NCI-H187 (cell line): ENCODE measurements around the gene MAN2A1.

Experiments used
- DNase-seq, 2 experiments: peaks; one replicate each; lab custom pipeline; 2025; lab: John Stamatoyannopoulos, UW

MAN2A1 gene

GRCh38 chr5:109689740-109690241 is at the start of gene MAN2A1:
Gene MAN2A1, plus strand, starts transcription at chr5:109689927. Its CDS starts 491 bp downstream, at chr5:109690418.
- DNase-seq = peak; percentile 10 to 45

GRCh38 chr5:109640976-109641375 is 48.8 kb upstream of the MAN2A1 start:
- no peak for DNase-seq

- DNase-seq = no peak
Measured at GRCh38 chr5:109643791-109644350, 45.9 kb upstream of the MAN2A1 start.

- DNase-seq = no peak
Measured at GRCh38 chr5:109644829-109645228, 44.9 kb upstream of the MAN2A1 start.

- peak; percentile 28 to 67 for DNase-seq
Measured at GRCh38 chr5:109645707-109646192, 44.0 kb upstream of the MAN2A1 start.

GRCh38 chr5:109649318-109649717 is 40.4 kb upstream of the MAN2A1 start:
- no peak for DNase-seq

GRCh38 chr5:109650493-109650892 is 39.2 kb upstream of the MAN2A1 start:
- no peak for DNase-seq

GRCh38 chr5:109652096-109652495 is 37.6 kb upstream of the MAN2A1 start:
- no peak for DNase-seq

- no peak for DNase-seq
Measured at GRCh38 chr5:109653042-109653441, 36.7 kb upstream of the MAN2A1 start.

- no peak for DNase-seq
Measured at GRCh38 chr5:109653561-109654239, 36.0 kb upstream of the MAN2A1 start.

GRCh38 chr5:109654455-109654854 is 35.3 kb upstream of the MAN2A1 start:
- DNase-seq = no peak

- no peak for DNase-seq
Measured at GRCh38 chr5:109655841-109656240, 33.9 kb upstream of the MAN2A1 start.

GRCh38 chr5:109656829-109657228 is 32.9 kb upstream of the MAN2A1 start:
- DNase-seq = no peak

GRCh38 chr5:109659901-109660300 is 29.8 kb upstream of the MAN2A1 start:
- DNase-seq = no peak

GRCh38 chr5:109660301-109660700 is 29.4 kb upstream of the MAN2A1 start:
- DNase-seq = no peak

GRCh38 chr5:109668237-109668636 is 21.5 kb upstream of the MAN2A1 start:
- DNase-seq = no peak

- no peak for DNase-seq
Measured at GRCh38 chr5:109668668-109669422, 20.9 kb upstream of the MAN2A1 start.

- DNase-seq = no peak
Measured at GRCh38 chr5:109669991-109670706, 19.6 kb upstream of the MAN2A1 start.

GRCh38 chr5:109671136-109671535 is 18.6 kb upstream of the MAN2A1 start:
- DNase-seq = no peak

- no peak for DNase-seq
Measured at GRCh38 chr5:109674596-109674995, 15.1 kb upstream of the MAN2A1 start.

GRCh38 chr5:109676920-109677319 is 12.8 kb upstream of the MAN2A1 start:
- no peak for DNase-seq

- no peak for DNase-seq
Measured at GRCh38 chr5:109678447-109678846, 11.3 kb upstream of the MAN2A1 start.
